Fibroblast of skin of scalp (primary cell): ENCODE data around the gene RAB2B.
"Not testable (repeated sequence)": the region's sequence is repeated elsewhere in the genome, so short reads cannot be mapped to it uniquely, and the experiment has no call there.

Experiments
- DNase-seq: peaks from one replicate; pipeline ENCODE4 v3.0.0-alpha.2; 2013

RAB2B gene

GRCh38 chr14:21486640-21487087 is 9.9 kb upstream of the RAB2B start:
- peak; percentile 87 for DNase-seq

DNA sequence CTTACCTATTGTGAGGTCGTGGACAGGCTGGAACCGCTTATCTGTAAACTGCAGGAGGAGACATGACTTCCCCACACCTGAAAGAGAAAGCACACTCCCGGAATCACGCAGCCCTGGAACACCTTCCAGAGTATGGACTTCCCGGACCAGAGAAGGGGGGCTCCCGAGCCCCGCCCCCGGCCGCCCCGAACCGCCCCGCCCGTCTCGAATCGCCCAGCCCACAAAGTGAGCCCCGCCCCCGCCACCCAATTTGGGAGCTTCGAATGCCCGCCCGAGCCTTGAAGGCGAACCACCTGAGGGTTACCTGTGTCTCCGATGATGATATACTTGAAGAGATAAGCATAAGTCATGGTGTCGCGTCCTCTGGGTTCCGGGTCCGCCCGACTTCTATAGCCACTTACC is 235 bp downstream of the RAB2B start:
- DNase-seq: no peak

DNA sequence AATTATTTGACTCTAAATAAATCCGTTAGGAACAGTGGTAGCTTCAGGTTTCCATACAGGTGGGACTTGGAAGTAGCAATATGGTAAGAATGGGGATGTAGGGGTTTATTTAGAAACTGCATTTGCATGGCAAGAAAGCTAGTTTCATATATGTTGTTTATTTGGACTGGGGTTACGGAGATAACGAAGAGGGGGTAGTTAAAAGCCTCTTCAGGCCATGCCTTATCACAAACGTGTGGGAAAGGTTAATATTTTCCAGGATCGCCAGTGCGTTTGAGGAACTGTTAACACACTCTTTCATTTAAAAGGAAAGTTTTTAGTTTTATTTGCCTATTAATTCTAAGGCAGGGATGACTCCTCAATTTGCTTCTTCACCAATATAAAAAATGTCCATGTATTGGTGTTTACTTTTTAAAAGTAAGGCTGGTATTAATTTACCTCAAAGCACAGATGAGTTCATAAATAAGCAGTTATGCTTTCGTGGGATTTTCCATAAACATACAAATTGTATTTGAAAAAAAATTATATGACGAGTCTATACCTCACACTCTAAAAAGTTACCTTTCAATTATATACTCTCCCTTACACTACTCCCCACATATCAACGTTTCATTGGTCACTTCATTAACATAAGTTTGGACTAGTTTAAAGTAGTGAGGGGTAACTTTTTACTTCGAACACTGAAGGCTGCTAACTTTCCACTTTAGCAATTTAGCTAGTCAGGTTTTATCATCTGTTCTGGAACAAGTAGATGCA is 814 bp downstream of the RAB2B start:
- no peak for DNase-seq

DNA sequence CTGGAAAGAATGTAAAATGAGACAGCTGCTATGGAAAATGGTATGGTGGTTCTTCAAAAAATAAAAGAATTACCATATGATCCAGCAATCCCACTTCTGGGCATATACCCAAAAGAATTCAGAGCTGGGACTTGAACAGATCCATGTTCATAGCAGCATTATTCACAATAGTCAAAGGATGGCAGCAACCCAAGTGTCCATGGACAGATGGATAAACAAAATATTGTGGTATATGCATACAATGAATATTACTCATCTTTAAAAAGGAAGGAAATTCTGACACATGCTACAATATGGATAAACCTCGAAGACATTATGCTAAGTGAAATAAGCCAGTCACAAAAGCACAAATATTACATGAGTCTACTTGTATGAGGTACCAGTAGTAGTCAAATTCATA is 9.1 kb downstream of the RAB2B start:
- peak; percentile 99 for DNase-seq

GRCh38 chr14:21455912-21456667 is 20.7 kb downstream of the RAB2B start, which contains the start of gene CHD8:
TSS of gene CHD8 (minus strand) at chr14:21456123. CDS start at chr14:21431643, 24,480 bp downstream.
- DNase-seq: peak; percentile 100

GRCh38 chr14:21455592-21455911 is 21.2 kb downstream of the RAB2B start:
- peak; percentile 9 for DNase-seq

- no peak for DNase-seq
Observed at GRCh38 chr14:21454843-21455544, 21.8 kb downstream of the RAB2B start.

- no peak for DNase-seq
Observed at GRCh38 chr14:21449899-21450216, 26.9 kb downstream of the RAB2B start.

GRCh38 chr14:21442657-21443056 is 34.1 kb downstream of the RAB2B start:
- not testable (repeated sequence) for DNase-seq

DNA sequence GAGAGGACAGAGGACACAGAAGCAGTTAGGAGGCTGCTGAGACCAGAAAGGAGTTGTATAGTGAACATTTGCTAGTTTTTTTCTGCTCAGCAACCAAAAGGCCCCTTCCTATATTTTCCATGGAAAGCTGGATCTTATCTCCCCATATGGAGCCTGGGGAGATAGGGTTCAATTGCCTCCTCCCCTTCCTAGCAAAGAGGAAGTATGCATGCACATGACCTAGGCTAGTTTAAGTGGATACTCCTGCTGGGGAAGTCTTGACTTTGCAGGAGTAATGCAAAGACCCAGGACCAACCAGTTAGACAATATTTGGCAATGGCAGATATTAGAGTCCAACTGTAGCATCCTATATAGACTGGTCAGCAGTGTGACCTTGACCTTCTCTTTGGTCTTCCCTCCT is 35.9 kb downstream of the RAB2B start:
- no peak for DNase-seq

GRCh38 chr14:21437063-21437901 is 39.5 kb downstream of the RAB2B start:
- DNase-seq: peak; percentile 100

DNA sequence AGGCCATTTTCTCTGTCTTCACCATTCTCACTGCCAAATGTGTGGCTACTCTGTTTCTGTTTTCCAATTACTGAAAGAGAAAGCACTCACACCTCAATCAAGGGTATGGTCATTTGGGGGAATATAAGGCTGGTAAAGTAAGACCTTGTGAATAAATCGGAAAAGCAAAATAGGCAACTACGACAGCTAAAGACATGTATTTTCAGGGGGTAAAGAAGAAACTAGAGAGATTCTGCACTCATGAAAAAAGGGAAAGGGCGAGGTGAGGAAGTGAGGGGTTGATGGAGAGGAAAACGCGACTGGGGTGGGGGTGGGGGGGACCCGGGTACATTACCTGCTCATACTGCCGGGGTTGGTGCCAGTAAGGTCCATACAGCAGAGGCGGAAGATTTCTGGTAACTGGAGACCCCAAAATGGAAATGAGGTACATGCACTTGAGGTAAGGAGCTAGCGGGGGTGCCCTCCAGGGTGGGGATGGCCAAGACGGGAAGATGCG is 40.1 kb downstream of the RAB2B start:
- no peak for DNase-seq

- DNase-seq: no peak
Observed at GRCh38 chr14:21431126-21431525, 45.6 kb downstream of the RAB2B start.

GRCh38 chr14:21428930-21429329 is 47.8 kb downstream of the RAB2B start:
- no peak for DNase-seq

DNA sequence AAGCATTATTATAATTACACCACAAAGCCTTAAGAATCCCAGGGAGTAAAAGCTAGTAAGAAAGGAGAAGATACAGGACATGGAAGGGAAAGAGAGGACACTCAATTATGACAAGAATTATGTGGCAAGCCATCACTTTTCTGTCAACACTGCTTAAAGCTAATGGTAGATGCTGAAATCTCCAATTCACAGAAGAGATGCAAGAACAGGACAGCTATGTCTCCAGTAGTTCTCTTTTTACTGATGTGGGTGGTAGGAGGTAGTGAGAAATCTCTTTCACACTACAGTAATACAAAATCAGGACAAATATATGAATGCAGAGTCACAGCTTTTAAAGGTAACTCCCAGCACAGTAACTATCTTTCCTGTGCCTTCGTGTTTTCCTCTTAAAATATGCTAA is 50.1 kb downstream of the RAB2B start:
- DNase-seq: no peak

- DNase-seq: no peak
Observed at GRCh38 chr14:21419528-21419927, 57.2 kb downstream of the RAB2B start.

GRCh38 chr14:21415329-21415728 is 61.4 kb downstream of the RAB2B start:
- no peak for DNase-seq

DNA sequence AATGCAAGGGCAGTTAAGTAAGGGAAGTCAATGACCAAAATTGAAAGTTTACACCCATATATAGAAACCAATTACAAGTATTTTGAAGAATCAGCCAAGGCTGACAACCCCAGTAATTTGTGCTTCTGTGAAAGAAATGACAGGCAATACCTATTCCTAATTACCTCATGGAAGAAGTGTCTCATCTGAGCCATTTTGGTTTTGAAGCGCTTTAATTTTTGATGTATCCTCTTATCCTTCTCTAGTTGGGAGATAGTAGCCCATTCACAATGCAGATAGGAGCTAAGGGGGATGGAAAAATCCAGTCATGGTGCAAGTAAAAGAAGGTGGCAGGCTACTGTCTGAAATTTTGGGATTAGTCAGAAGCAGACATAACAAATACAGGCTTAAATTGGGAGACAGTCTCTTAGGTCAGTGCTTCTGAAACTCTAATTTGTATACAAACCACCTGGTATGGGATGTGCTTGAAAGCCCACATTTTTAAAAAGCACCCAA is 62.6 kb downstream of the RAB2B start:
- DNase-seq: no peak
